T-cell (primary cell): Measurements from ENCODE around the gene JMJD1C. TPM values are rescaled to one million over a fixed set of nuclear protein-coding genes. Genes with fewer than 3 reads are reported as not detected.

Source experiments
- ATAC-seq, 4 experiments: fragments of 200-7000 bp in 3 of 4; fragments of 150-1000 bp in 1 of 4; cut with Tn5 transposase; replicated peaks in 1 of 4; 1 replicate in 3 of 4; 2 replicates in 1 of 4; pipeline ENCODE4 v1.10.0; 2021; ENCODE audit warnings: moderate library complexity in 3 of 4, mild to moderate bottlenecking in 2 of 4, moderate number of reproducible peaks in 1 of 4
- CTCF ChIA-PET, 2 donors: fragments of 300-600 bp; sonication (Branson Sonifier 250); formaldehyde crosslinking; loops; one replicate each; lab custom pipeline; 2022; ENCODE audit warnings: antibody characterized with exemption in 2 of 2; lab: Charles Lee
- POLR2A ChIA-PET, 2 donors: fragments of 300-600 bp; sonication (Branson Sonifier 250); formaldehyde crosslinking; loops; one replicate each; lab custom pipeline; 2022; ENCODE audit warnings: antibody characterized with exemption in 2 of 2; lab: Charles Lee
- DNase-seq, 35 experiments: peaks; one replicate each; pipeline versions ENCODE4 v3.0.0 to v3.0.0-alpha.2; 2013 to 2023
- H3K27ac ChIP-seq: one replicate; pipeline ENCODE4 v1.5.1; 2013; ENCODE audit warnings: low read length
- H3K27me3 ChIP-seq, 2 experiments: replicated peaks in 1 of 2; 1 replicate in 1 of 2; 2 replicates in 1 of 2; pipeline versions ENCODE4 v1.6.1 to v1.7.0; 2013; ENCODE audit warnings: low read length in 1 of 2, mixed read lengths in 1 of 2; ENCODE audit not compliant: control insufficient read depth in 2 of 2, insufficient read depth in 2 of 2; ENCODE audit errors: extremely low read depth in 1 of 2
- H3K36me3 ChIP-seq, 2 donors: 1 replicate in 1 of 2; 2 replicates in 1 of 2; pipeline versions ENCODE4 v1.6.1 to v1.7.0; 2013; ENCODE audit warnings: low read length in 1 of 2; ENCODE audit not compliant: control insufficient read depth in 2 of 2, insufficient read depth in 1 of 2; ENCODE audit errors: extremely low read depth in 1 of 2
- H3K4me1 ChIP-seq, 2 experiments: 1 replicate in 1 of 2; 2 replicates in 1 of 2; pipeline versions ENCODE4 v1.6.1 to v1.7.0; 2013; ENCODE audit warnings: low read length in 2 of 2, mixed read lengths in 1 of 2; ENCODE audit not compliant: insufficient read depth in 2 of 2, control insufficient read depth in 1 of 2; ENCODE audit errors: extremely low read depth in 1 of 2
- H3K4me3 ChIP-seq, 2 donors: 1 replicate in 1 of 2; 2 replicates in 1 of 2; pipeline versions ENCODE4 v1.5.1 to v1.7.0; 2013; ENCODE audit warnings: mild to moderate bottlenecking in 2 of 2, low read length in 1 of 2, moderate library complexity in 1 of 2; ENCODE audit not compliant: control insufficient read depth in 1 of 2; ENCODE audit errors: extremely low read depth in 1 of 2
- H3K9me3 ChIP-seq: 2 replicates; pipeline ENCODE4 v1.7.0; 2013
- H3K27ac Mint-ChIP-seq, 2 donors: one replicate each; pipeline ENCODE4 v1.8.0; 2020 to 2021; ENCODE audit warnings: mild to moderate bottlenecking in 2 of 2, mixed read lengths in 2 of 2
- H3K27me3 Mint-ChIP-seq, 2 donors: one replicate each; pipeline ENCODE4 v1.8.0; 2021 to 2022; ENCODE audit warnings: mixed read lengths in 2 of 2
- H3K36me3 Mint-ChIP-seq: one replicate; pipeline ENCODE4 v1.8.0; 2021; ENCODE audit warnings: mixed read lengths
- H3K4me1 Mint-ChIP-seq, 3 donors: one replicate each; pipeline ENCODE4 v1.8.0; 2020 to 2022; ENCODE audit warnings: mixed read lengths in 3 of 3, mild to moderate bottlenecking in 1 of 3
- H3K4me3 Mint-ChIP-seq, 3 donors: one replicate each; pipeline ENCODE4 v1.8.0; 2020 to 2022; ENCODE audit warnings: mild to moderate bottlenecking in 3 of 3, mixed read lengths in 3 of 3, moderate library complexity in 3 of 3
- H3K9me3 Mint-ChIP-seq, 3 donors: one replicate each; pipeline ENCODE4 v1.8.0; 2020 to 2022; ENCODE audit warnings: mixed read lengths in 3 of 3
- WGBS: methylation state at CpG from one replicate; pipeline ENCODE4 v1.1.5; 2013; ENCODE audit warnings: missing lambda C conversion rate; ENCODE audit not compliant: insufficient coverage; 5-methylcytosine and 5-hydroxymethylcytosine counted together
- total RNA-seq, 35 experiments: library from RNA in 6 of 35; stranded (reverse) in 6 of 35; fragments of 120-200 nt in 1 of 35; gene quantifications; one replicate each; pipeline versions ENCODE4 v1.2.1 to v1.2.4 and lab custom pipeline; 2013 to 2026

JMJD1C gene
- total RNA-seq, 5 donors from 2014 or later (not counting 1 experiment from before 2014, with no cell fraction given) = 84.1 to 193 (median 92.6) TPM

- H3K4me1 Mint-ChIP-seq = peaks cover 21 to 33% (median 33%) of the 10 kb centered on the region in 3 donors
- peak overlapping the region; percentile 99 to 100 for H3K27ac Mint-ChIP-seq
- 0% methylated on average over 5 of the region's 6 CpGs for WGBS
- peaks cover 6% of the 10 kb centered on the region for H3K36me3 Mint-ChIP-seq
- Histone ChIP-seq H3K27me3 (no peaks in the 10 kb centered on the region), H3K9me3 (no peaks in the 10 kb centered on the region), H3K4me1 (peaks cover 11 to 21% of the 10 kb centered on the region in 2 experiments), H3K4me3 (peak overlapping the region; percentile 59 to 79), H3K36me3 (no peaks in the 10 kb centered on the region), H3K27ac (peak overlapping the region; percentile 95)
- H3K9me3 Mint-ChIP-seq = no peaks in the 10 kb centered on the region
- ATAC-seq (no peak), DNase-seq (peak in 1 of 35 experiments; percentile 43)
- POLR2A ChIA-PET = interaction anchor here (0.6 to 6.5 kb wide), 26 partner anchors 10 to 1217 kb away, joined by 3 to 107 read pairs (median 4); no protein-coding TSS in a partner anchor
- H3K4me3 Mint-ChIP-seq = peak overlapping the region; percentile 96 to 98 (median 96)
- no peaks in the 10 kb centered on the region for H3K27me3 Mint-ChIP-seq
- CTCF ChIA-PET = interaction anchor here (0.6 to 2.8 kb wide), 11 partner anchors 10 to 453 kb away, joined by 3 to 22 read pairs (median 4); no protein-coding TSS in a partner anchor
Observed at GRCh38 chr10:63267414-63268148, 198.2 kb downstream of the JMJD1C start.

- ChIA-PET POLR2A (interaction anchor here (0.5 to 6.5 kb wide), 14 partner anchors 10 to 515 kb away, joined by 3 to 107 read pairs (median 4); no protein-coding TSS in a partner anchor), CTCF (interaction anchor here (0.9 to 1.7 kb wide), 4 partner anchors 11 to 454 kb away, joined by 3 to 6 read pairs (median 4); no protein-coding TSS in a partner anchor)
- no peak for ATAC-seq
- Histone ChIP-seq H3K36me3 (peaks cover 0 to 2% of the 10 kb centered on the region in 2 donors), H3K9me3 (no peaks in the 10 kb centered on the region), H3K27me3 (no peaks in the 10 kb centered on the region), H3K27ac (peak overlapping the region; percentile 95), H3K4me3 (peak overlapping the region; percentile 47 to 79), H3K4me1 (peaks cover 11 to 28% of the 10 kb centered on the region in 2 experiments)
- peak overlapping the region; percentile 96 to 98 (median 96) for H3K4me3 Mint-ChIP-seq
- no CpG with 5 or more reads among the region's 6 CpGs for WGBS
- DNase-seq = peak in 1 of 35 experiments; percentile 24
- H3K4me1 Mint-ChIP-seq = peaks cover 26 to 42% (median 40%) of the 10 kb centered on the region in 3 donors
- H3K36me3 Mint-ChIP-seq = peaks cover 11% of the 10 kb centered on the region
- peak overlapping the region; percentile 92 to 100 for H3K27ac Mint-ChIP-seq
- no peaks in the 10 kb centered on the region for H3K9me3 Mint-ChIP-seq
- no peaks in the 10 kb centered on the region for H3K27me3 Mint-ChIP-seq
Observed at GRCh38 chr10:63266391-63267316, 199.1 kb downstream of the JMJD1C start.

GRCh38 chr10:63265683-63266235, 200.0 kb downstream of the JMJD1C start:
- no peaks in the 10 kb centered on the region for H3K9me3 Mint-ChIP-seq
- ChIA-PET CTCF (interaction anchor here in 1 of 2 donors (0.9 to 1.7 kb wide), 3 partner anchors 10 to 48 kb away, joined by 3 to 7 read pairs (median 7); no protein-coding TSS in a partner anchor), POLR2A (interaction anchor here (0.5 to 6.5 kb wide), 6 partner anchors 9 to 164 kb away, joined by 3 to 107 read pairs (median 5); no protein-coding TSS in a partner anchor)
- no peak for DNase-seq
- Histone ChIP-seq H3K27me3 (no peaks in the 10 kb centered on the region), H3K27ac (peak overlapping the region; percentile 95), H3K4me3 (peak overlapping the region; percentile 35 to 79), H3K9me3 (no peaks in the 10 kb centered on the region), H3K36me3 (peaks cover 0 to 8% of the 10 kb centered on the region in 2 donors), H3K4me1 (peaks cover 18 to 36% of the 10 kb centered on the region in 2 experiments)
- peak overlapping the region; percentile 96 to 98 (median 96) for H3K4me3 Mint-ChIP-seq
- no CpG with 5 or more reads among the region's 2 CpGs for WGBS
- peaks cover 35 to 51% (median 46%) of the 10 kb centered on the region in 3 donors for H3K4me1 Mint-ChIP-seq
- ATAC-seq = no peak
- H3K27me3 Mint-ChIP-seq = no peaks in the 10 kb centered on the region
- H3K36me3 Mint-ChIP-seq = peaks cover 19% of the 10 kb centered on the region
- peak overlapping the region; percentile 90 to 93 for H3K27ac Mint-ChIP-seq

GRCh38 chr10:63265222-63265617, 200.6 kb downstream of the JMJD1C start:
- DNase-seq = peak in 21 of 35 experiments; percentile 5 to 71 (median 20)
- Histone ChIP-seq H3K4me3 (peak overlapping the region; percentile 35 to 79), H3K27ac (peak overlapping the region; percentile 95), H3K36me3 (peaks cover 0 to 9% of the 10 kb centered on the region in 2 donors), H3K9me3 (no peaks in the 10 kb centered on the region), H3K27me3 (no peaks in the 10 kb centered on the region), H3K4me1 (peaks cover 20 to 37% of the 10 kb centered on the region in 2 experiments)
- WGBS = no CpG with 5 or more reads among the region's 5 CpGs
- Mint-ChIP-seq H3K4me1 (peaks cover 33 to 50% (median 48%) of the 10 kb centered on the region in 3 donors), H3K27me3 (no peaks in the 10 kb centered on the region), H3K9me3 (no peaks in the 10 kb centered on the region), H3K27ac (peak overlapping the region; percentile 90 to 93), H3K36me3 (peaks cover 20% of the 10 kb centered on the region), H3K4me3 (peak overlapping the region; percentile 93 to 98 (median 96))
- ChIA-PET CTCF (interaction anchor here (0.6 to 1.7 kb wide), 6 partner anchors 13 to 364 kb away, joined by 3 to 7 read pairs (median 4); no protein-coding TSS in a partner anchor), POLR2A (interaction anchor here (0.5 to 6.5 kb wide), 5 partner anchors 8 to 39 kb away, joined by 3 to 107 read pairs (median 7); no protein-coding TSS in a partner anchor)
- ATAC-seq = no peak

GRCh38 chr10:63264617-63265221, 201.1 kb downstream of the JMJD1C start:
- Histone ChIP-seq H3K4me3 (peak overlapping the region; percentile 38 to 79), H3K4me1 (peaks cover 16 to 42% of the 10 kb centered on the region in 2 experiments)
- peaks cover 22% of the 10 kb centered on the region for H3K36me3 Mint-ChIP-seq

More at GRCh38 chr10:63264617-63265221, 201.1 kb downstream of the JMJD1C start:
- H3K4me1 Mint-ChIP-seq = peaks cover 36 to 51% (median 50%) of the 10 kb centered on the region in 3 donors
- H3K27me3 ChIP-seq = no peaks in the 10 kb centered on the region
- H3K36me3 ChIP-seq = peaks cover 0 to 9% of the 10 kb centered on the region in 2 donors
- H3K9me3 Mint-ChIP-seq = no peaks in the 10 kb centered on the region
- peak overlapping the region; percentile 24 for H3K27ac ChIP-seq
- ChIA-PET POLR2A (interaction anchor here (0.5 to 6.5 kb wide), 5 partner anchors 9 to 58 kb away, joined by 3 to 107 read pairs (median 4); no protein-coding TSS in a partner anchor), CTCF (interaction anchor here (0.6 to 1.7 kb wide), 6 partner anchors 14 to 364 kb away, joined by 3 to 7 read pairs (median 4); no protein-coding TSS in a partner anchor)
- no peaks in the 10 kb centered on the region for H3K27me3 Mint-ChIP-seq
- DNase-seq (no peak), ATAC-seq (no peak)
- H3K9me3 ChIP-seq = no peaks in the 10 kb centered on the region
- H3K27ac Mint-ChIP-seq = peak overlapping the region; percentile 90 to 93
- peak overlapping the region; percentile 93 to 98 (median 96) for H3K4me3 Mint-ChIP-seq
